ENCODE data around the gene NIT1. TPM values are rescaled to one million over a fixed set of nuclear protein-coding genes. Genes with fewer than 3 reads are reported as not detected.

Gene NIT1
- total and polyA plus RNA-seq, 9 of the 15 experiments (the other 6 are each of a cell fraction or from before 2014, with no cell fraction given) = 18.4 to 76.0 (median 33.7) TPM

- peak; percentile 32; the same call in 1 of the 2 replicates for TF ChIP-seq CREB3 (tag; conservative IDR thresholded peaks at IDR 0.05; ENCODE audit: low read depth)
- TF ChIP-seq DPF2 (IDR thresholded peaks at IDR 0.05) = peak; percentile 7
- peak in 1 of 2 experiments; percentile 6; a peak in 1 of 4 replicates for TF ChIP-seq KDM4B (IDR thresholded peaks at IDR 0.05; ENCODE audit: borderline replicate concordance in 2 of 2, low read depth in 1 of 2)
- TF ChIP-seq ZNF324 (CRISPR knock-in tag; IDR thresholded peaks at IDR 0.05) = no peak
- TF ChIP-seq ZNF444 (CRISPR knock-in tag; IDR thresholded peaks at IDR 0.05) = no peak
- peak; percentile 98 for TF ChIP-seq KLF1 (tag; IDR thresholded peaks at IDR 0.05)
- TF ChIP-seq GTF2E2 (tag; IDR thresholded peaks at IDR 0.05) = peak; percentile 40; the same call in 1 of the 2 replicates
- TF ChIP-seq MCM5 (IDR thresholded peaks at IDR 0.05; ENCODE audit: low read depth) = no peak
- TF ChIP-seq E2F6 (IDR thresholded peaks at IDR 0.05; ENCODE audit: borderline replicate concordance in 1 of 2, extremely low read depth in 1 of 2, insufficient read depth in 1 of 2, insufficient read length in 1 of 2, low read depth in 1 of 2, low read length in 1 of 2, poor library complexity in 1 of 2, severe bottlenecking in 1 of 2) = peak in 1 of 2 experiments; percentile 91
- no peak for TF ChIP-seq ZNF655 (CRISPR knock-in tag; IDR thresholded peaks at IDR 0.05)
- 0 out of 2 replicates have a peak, but pooled peaks have one; percentile 43 for TF ChIP-seq ZBTB33 (CRISPR knock-in tag; IDR thresholded peaks at IDR 0.05)
- TF ChIP-seq HDGF (IDR thresholded peaks at IDR 0.05) = 0 out of 2 replicates have a peak, but pooled peaks have one; percentile 72
- no peak for TF ChIP-seq MITF (IDR thresholded peaks at IDR 0.05)
- 0 out of 2 replicates have a peak, but pooled peaks have one; percentile 55 for TF ChIP-seq FOXK1 (CRISPR knock-in tag; IDR thresholded peaks at IDR 0.05; ENCODE audit: borderline replicate concordance)
- TF ChIP-seq ZNF121 (CRISPR knock-in tag; conservative IDR thresholded peaks at IDR 0.05) = no peak
- TF ChIP-seq GATA2 (CRISPR knock-in tag; IDR thresholded peaks at IDR 0.05) = no peak
- TF ChIP-seq NCOA2 (IDR thresholded peaks at IDR 0.05; ENCODE audit: partially characterized antibody in 2 of 2) = no peak
- peak; percentile 53; the same call in 1 of the 2 replicates for TF ChIP-seq NFRKB (IDR thresholded peaks at IDR 0.05; ENCODE audit: low read depth)
- 0 out of 2 replicates have a peak, but pooled peaks have one; percentile 56 for TF ChIP-seq CBFB (CRISPR knock-in tag; IDR thresholded peaks at IDR 0.05)
- TF ChIP-seq ZNF165 (CRISPR knock-in tag; IDR thresholded peaks at IDR 0.05; ENCODE audit: borderline replicate concordance) = no peak
- TF ChIP-seq EGR1 (conservative IDR thresholded peaks at IDR 0.05) = 0 out of 2 replicates have a peak, but pooled peaks have one; percentile 19
Observed at GRCh38 chr1:161166669-161167548, 49.0 kb downstream of the NIT1 start (continued).

All from K562 (cell line).